ENCODE data around the gene TFRC.
"Not testable (repeated sequence)": the region's sequence is repeated elsewhere in the genome, so short reads cannot be mapped to it uniquely, and the experiment has no call there.

DNA sequence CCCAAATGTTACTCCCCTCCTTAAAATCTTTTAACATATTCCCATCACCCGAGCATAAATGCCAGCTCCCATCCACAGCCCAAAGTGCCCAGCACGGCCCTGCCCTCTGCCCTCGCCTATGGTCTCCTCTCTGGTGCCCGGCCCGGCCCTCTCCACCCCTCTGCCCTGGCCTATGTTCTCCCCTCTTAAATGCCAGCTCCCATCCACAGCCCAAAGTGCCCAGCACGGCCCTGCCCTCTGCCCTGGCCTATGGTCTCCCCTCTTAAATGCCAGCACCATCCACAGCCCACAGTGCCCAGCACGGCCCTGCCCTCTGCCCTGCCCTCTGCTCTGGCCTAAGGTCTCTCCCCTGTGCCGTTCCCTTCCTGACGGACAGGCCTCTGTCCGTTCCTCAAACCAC is 76.6 kb downstream of the TFRC start:
- TF ChIP-seq, protein P1, sequence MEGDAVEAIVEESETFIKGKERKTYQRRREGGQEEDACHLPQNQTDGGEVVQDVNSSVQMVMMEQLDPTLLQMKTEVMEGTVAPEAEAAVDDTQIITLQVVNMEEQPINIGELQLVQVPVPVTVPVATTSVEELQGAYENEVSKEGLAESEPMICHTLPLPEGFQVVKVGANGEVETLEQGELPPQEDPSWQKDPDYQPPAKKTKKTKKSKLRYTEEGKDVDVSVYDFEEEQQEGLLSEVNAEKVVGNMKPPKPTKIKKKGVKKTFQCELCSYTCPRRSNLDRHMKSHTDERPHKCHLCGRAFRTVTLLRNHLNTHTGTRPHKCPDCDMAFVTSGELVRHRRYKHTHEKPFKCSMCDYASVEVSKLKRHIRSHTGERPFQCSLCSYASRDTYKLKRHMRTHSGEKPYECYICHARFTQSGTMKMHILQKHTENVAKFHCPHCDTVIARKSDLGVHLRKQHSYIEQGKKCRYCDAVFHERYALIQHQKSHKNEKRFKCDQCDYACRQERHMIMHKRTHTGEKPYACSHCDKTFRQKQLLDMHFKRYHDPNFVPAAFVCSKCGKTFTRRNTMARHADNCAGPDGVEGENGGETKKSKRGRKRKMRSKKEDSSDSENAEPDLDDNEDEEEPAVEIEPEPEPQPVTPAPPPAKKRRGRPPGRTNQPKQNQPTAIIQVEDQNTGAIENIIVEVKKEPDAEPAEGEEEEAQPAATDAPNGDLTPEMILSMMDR (conservative IDR thresholded peaks at IDR 0.05; ENCODE audit: low read depth, low read length) = not testable (repeated sequence)
- not testable (repeated sequence) for TF ChIP-seq EZH2 (IDR thresholded peaks at IDR 0.05; ENCODE audit: borderline replicate concordance, low read depth, low read length, poor library complexity, severe bottlenecking)

Data from A673 (cell line).